GM18907 (cell line): ENCODE results near the gene PSMD8.

Experiments
- ATAC-seq: cut with Tn5 transposase; IDR thresholded peaks from one replicate; pipeline ENCODE4 v1.9.1; 2021; ENCODE audit warnings: mild to moderate bottlenecking, moderate library complexity; ENCODE audit not compliant: unreplicated experiment

The PSMD8 gene

GRCh38 chr19:38386971-38387549 is 12.7 kb downstream of the PSMD8 start:
- ATAC-seq = no peak

- no peak for ATAC-seq
Observed at GRCh38 chr19:38387550-38388348, 13.4 kb downstream of the PSMD8 start, which contains the start of gene GGN. Gene GGN (minus strand): TSS chr19:38388034. CDS start chr19:38387261, 773 bp downstream.

GRCh38 chr19:38388349-38389100 is 14.2 kb downstream of the PSMD8 start, which contains the start of gene SPRED3:
Gene SPRED3 (plus strand): TSS chr19:38388697. CDS start chr19:38390303, 1,606 bp downstream.
- no peak for ATAC-seq

DNA sequence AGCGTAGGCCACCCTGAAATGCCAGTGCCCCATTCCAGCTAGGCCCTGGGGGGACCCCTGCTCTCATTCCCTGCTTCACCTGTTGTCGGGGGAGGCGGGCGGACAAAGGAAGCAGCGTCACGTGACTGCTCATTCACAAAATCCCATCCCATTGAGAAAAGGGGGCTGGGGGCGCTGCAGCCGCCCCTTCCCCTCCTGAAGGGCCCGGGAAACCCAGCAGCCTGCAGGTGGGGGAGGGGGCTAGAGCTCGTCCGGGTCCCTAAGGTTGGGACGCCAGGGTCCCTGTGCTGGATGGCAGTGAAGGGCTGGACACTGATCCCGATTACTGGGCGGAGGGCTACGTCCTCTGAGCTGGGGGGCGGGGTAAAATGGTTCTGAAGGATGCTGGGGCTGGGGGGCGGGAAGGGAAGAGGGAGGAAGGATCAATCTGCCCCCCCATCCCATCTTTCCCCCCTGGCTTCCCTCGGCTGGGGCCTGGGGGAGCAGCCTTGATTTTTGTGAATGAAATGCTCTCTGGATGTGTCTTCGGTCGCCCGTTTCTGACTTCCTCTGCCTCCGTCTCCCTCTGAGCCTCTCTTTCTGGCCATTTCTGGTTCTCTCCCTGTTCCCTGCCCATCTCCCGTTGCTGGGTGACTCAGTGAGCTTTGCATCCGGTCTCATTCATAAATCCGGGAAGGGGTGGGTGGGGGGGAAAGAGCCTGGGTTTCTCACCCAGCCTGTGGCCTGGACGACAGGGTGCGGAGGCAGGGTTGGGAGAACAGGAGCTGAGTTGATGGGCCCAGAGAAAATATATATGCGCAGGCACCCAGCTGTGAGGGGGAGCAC is 14.9 kb downstream of the PSMD8 start:
- ATAC-seq = no peak

DNA sequence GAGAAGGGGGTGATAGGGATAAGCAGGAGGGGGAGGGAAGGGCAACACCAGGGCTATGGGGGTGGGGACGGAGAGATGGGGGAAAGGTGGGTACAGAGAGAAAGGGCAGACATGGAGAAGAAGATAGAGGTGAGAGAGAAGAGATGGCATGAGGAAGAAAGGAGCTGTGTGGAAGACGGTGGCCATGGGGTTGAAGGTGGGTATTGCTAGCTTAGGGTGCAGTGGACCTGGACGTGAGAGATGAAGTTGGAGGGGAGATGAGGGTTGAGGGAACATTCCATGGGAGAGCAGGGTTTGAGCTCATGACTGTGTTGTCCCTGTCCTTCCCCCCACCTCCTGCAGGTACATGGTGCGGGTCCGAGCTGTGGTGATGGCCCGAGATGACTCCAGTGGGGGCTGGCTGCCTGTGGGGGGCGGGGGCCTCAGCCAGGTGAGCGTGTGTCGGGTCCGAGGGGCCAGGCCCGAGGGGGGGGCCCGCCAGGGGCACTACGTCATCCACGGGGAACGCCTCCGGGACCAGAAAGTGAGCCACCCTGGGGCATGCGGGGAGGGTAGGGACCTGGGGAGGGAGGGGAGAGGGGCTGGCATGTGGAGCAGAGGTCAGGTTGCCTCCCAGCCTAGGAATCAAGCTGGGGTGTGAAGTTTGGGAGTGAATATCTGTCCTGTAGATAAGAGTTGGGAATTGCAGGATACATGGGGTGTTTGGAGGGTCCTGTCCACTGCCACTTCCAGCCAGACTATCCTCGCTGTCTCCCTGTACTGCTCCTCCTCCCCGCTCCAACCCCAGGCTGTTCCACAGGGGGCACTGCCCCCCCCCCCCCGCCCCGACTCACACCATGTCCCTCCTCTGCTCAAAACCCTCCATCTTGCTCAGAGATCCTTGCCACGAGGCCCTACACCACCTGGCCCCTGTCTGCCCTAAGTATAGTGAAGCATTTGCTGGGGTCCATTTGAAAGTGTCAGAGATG is 15.9 kb downstream of the PSMD8 start:
- ATAC-seq = no peak

DNA sequence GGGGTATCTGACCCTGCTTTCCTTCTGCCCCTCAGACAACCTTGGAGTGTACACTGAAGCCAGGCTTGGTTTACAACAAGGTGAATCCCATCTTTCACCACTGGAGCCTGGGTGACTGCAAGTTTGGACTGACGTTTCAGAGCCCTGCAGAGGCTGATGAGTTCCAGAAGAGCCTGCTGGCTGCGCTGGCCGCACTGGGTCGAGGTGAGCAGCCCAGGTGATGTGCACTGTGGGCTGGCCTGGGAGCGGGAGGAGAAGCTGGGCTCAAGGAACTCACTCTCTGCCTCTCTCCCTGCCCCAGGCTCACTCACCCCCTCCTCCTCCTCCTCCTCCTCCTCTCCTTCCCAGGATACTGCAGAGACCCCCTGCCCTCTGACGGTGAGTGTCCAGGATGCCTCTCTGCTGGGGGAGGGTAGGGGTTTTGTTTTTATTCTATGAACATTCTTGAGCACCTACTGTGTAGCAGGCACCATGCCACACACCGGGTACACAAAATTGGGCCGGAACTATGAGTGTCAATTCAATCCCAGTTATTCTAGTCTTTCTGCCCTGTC is 17.6 kb downstream of the PSMD8 start:
- no peak for ATAC-seq

DNA sequence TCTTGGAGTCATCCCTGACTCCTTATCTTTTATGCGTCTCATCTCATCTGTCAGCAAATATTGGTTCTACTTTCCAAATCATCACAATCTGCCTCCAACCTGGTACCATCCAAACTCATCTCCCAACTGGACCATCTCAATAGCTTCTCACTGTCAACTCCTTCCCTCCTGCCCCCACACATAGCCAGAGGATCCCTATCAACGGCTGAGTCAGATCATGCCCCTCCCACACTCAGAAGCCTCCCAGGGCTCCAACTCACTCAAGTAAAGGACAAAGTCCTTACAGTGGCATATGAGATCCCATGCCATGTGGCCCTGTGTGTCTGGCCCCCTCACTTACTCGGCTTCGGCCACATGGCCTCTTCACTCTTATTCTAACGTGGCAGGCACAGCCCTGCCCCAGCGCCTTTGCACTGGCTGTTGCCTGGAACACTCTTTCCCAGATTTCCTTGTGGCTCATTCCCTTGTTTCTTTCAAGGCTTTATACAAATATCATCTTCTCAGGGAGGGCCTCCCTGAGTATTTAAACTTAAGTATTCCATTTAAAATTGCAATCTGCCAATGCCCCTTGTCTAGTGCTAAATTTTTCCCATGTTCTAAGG is 18.4 kb downstream of the PSMD8 start:
- no peak for ATAC-seq

GRCh38 chr19:38394488-38394887 is 20.1 kb downstream of the PSMD8 start:
- no peak for ATAC-seq

GRCh38 chr19:38395381-38396114 is 21.2 kb downstream of the PSMD8 start:
- ATAC-seq = no peak

DNA sequence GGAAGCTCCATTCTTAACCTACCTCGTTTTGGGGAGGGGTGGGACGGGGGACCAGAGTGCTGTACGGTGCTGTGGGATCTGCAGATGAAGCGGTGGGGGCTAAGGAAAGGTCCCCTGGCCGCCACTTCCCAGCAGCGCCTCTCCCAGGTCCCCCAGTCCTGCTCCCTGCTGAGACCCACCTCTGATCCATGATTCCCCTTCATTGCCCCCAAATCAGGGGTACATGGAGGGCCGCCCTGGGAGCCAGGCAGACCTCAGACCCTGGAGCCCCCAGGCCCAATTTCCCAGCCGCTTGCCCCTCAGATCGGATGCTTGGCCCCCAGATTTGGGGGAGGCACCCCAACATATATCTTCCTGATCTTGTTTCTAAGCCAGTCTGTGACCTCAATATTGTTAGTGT is 24.7 kb downstream of the PSMD8 start:
- no peak for ATAC-seq

GRCh38 chr19:38399537-38399936 is 25.2 kb downstream of the PSMD8 start:
- ATAC-seq = no peak

DNA sequence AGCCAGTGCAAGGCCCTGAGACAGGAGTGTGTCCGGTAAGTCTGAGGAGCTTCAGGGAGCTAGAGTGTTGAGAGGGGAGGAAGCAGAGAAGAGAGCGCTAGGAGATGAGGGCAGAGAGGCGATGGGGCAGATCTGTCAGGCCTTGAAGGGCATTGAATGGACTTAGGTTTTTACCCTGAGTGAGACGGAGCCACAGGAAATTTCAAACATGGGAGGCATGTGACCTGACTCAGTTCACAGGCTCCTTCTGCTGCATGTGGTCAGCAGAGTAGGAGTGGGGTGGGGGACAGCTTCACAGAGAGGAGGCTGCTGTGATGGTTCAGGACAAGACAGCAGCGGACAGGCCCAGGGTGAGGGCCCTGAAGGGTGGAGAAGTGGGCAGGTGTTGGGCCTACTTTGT is 26.0 kb downstream of the PSMD8 start:
- no peak for ATAC-seq

- ATAC-seq = no peak
Observed at GRCh38 chr19:38401148-38401547, 26.8 kb downstream of the PSMD8 start.

DNA sequence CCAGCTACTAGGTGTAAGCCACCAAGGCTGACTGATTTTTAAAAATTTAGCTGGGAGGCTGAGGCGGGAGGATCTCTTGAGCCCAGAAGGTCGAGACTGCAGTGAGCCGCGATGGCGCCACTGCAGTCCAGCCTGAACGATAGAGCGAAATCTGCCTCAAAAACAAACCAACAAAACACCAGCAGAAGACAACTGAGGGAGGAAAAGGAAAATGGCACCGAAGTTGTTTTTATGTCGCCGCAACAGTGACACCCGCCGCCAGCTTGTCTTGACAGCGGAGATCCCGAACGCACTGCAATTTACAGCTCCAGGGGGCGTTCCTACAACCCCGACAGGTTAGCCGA is 28.2 kb downstream of the PSMD8 start:
- ATAC-seq = no peak

DNA sequence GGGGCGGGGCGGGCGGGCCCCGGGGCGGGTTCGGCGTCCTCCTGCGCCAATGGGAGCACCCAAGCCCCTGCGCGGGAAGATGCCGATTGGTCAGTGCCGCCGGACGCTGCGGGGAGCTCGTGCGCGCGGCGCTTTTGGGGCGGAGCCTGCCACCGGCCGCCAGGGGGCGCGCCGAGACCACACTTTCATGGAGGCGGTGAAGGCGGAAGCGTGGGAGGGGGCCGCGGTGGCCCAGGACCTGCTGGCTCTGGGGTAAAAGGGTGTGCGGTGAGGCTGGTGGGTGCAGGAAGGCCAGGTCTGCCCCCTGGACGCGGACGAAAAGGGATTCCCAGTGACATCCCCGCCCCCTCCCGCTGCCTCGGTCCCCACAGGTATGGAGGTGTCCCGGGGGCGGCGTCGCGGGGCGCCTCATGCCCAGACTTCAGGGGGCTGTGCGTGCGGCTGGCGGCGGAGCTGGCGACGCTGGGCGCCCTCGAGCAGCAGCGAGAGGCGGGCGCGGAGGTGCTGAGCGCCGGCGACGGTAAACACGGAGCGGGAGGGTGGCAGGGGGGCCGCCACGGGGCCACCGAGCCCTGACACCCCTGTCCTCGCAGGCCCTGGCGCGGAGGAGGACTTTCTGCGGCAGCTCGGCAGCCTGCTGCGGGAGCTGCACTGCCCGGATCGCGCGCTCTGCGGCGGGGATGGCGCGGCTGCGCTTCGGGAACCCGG is 28.8 kb downstream of the PSMD8 start, which contains the start of gene FAM98C:
Gene FAM98C (plus strand): TSS at position 127 of the 708 bp plus-strand sequence. CDS start 61 bp downstream, at position 188.
- peak; percentile 88 for ATAC-seq

DNA sequence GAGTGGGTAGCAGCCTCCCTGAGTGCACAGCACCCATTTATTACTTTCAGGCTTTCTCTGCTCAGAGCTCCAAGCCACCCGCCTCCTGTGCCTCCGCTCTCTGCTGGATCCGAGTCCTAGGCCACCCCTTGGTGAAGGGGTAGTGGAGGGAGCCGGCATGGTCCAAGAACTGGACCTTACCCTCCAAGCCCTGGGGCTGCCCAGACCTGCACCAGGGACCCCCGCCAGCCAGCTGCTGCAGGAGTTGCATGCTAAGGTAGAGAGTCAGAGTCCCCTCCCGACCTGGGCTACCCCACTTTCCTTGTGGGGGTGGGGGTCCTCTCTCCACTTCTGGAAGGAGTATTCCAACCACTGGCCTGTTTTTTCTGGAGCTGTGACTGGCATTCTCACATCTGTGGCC is 30.5 kb downstream of the PSMD8 start:
- no peak for ATAC-seq

GRCh38 chr19:38405276-38405675 is 30.9 kb downstream of the PSMD8 start:
- ATAC-seq = no peak
